ENCODE data around the gene ZCCHC2.

The ZCCHC2 gene

DNA sequence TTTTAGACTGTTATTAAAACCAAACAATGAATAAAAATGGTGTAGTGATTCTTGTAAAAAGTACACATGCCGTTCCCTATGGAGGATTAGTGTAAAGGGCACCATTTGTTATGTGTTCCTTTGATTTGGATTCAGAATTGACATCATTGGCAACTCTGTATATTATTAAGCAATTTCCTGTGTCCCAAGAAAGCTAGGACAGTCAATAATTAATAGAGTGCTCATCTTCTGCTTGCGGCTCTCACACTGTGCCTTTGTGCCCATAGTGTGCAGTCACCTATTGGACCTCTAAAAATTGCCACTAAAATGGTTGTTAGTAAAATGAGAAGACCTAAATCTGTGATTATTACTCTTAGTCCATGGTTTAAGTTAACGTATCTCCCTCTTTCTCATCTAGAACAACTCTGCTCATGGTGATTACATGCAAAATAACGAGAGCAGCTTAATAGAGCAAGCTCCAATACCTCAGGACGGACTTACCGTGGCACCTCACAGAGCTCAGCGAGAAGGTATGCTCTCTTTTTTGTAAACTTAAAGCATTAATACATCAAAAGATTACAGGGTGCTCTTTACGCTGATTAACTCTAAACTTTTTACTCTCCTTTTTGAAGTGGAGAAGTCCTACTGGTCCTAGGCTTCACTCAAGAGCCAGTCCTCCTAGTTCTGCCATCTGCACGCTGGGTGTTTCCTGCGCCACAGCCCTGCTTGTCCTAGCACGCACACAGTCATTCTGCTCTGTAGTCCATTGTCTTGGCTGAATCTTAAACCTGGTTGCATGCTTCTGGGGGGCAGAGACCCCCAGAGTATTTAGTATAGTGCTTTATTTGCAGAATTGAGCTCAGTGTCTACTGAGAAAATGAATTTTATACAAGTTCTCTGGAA lies 16.7 kb downstream of the ZCCHC2 start:
- DNase-seq, result no peak

DNA sequence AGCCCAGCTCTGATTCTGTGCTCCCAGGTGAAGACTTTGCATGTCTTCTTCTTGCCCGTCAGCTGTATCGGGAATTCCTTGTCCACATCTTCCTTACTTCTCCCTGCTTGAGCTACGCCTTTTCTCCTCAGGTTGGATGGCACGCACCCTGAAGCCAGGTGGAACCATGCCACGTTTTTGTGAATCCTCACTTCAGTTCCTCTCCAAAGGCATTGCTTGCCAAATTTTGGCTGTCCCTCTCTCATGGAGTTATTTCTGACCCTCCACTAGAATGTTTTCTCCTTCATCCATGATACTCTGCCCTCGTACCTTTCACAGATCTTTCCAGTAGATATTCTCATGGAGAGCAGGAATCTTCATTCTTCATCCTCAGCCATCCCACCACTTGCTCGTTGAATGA lies 20.2 kb downstream of the ZCCHC2 start:
- no peak for DNase-seq

DNA sequence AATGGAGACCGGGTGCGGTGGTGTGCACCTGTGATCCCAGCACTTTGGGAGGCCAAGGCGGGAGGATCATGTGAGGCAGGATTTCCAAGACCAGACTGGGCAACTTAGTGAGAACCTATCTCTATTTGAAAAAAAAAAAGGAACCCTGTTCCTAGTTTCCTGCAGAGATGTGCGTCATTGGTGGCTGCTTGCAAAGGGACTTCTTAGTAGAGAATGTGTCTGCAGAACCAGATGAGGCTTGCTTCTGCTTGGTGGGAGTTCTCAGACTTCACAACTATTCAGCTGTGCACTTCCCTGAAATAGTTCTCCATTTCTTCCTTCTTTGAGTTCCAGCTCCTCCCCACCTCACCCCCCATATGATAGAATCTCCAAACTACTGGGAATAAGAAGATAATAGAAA lies 22.3 kb downstream of the ZCCHC2 start:
- no peak for DNase-seq

DNA sequence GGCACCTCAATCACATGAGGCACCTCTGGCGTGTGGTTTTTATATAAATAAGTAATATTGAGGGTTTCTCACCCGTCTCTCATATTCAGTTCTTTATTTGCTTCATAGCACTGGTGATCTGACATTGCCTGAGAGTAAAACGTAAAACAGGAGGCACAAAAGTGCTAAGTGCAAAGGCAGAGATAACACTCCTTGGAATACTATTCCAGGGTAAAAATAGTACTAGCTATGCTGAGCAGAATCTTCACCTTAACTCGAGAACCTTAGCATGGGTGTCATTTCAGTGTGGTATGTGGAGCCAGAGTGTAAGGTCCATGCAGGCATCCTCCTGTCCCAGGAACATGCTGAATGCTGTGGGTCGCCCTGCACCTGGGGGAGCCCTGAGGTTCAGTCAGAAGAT lies 26.9 kb downstream of the ZCCHC2 start:
- DNase-seq, result no peak

DNA sequence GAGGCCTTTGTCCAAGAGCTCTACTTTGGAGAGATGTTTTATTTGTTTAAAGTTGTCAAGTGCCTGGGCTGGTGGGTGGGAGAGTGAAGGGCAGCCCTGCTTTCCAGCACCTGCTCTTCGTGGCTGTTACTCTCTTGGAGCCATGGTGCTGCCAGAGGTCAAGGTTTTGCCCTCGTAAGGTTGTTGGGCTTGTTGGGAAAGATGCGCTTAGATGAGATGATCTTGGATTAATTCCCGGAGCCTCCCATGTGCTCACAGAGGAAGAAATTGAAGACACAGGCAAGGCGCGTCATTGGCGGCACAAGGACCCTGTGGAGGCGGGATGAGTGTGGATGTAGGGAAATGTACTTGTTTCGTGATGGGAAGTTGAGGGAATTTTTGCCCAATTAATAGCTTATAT lies 27.9 kb downstream of the ZCCHC2 start:
- DNase-seq, result no peak

DNA sequence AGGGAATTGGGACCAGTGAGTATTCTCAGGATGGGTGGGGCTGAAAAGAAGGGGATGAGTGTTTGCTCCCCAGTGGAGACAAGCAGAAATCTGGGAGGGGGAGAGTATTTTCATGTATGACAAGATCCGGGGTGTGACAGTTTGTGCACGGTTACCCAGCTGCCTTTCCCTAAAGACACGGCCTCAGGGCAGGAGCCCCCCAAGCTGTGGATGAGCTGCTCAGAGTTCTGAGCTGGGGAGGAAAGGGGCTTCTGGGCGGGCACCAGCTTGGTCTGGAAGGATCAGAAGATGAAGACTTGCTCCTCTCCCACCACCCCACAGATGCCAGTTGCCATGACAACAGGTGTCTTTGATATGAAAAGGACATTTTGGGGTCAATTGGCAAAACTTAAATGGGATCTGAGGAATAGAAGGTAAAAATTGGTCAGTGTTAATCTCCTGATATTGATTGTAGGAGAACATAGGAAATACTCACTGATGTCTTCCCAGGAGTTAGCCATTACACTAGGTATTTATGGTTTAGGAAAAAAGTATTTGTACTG lies 29.2 kb downstream of the ZCCHC2 start:
- no peak for DNase-seq

DNA sequence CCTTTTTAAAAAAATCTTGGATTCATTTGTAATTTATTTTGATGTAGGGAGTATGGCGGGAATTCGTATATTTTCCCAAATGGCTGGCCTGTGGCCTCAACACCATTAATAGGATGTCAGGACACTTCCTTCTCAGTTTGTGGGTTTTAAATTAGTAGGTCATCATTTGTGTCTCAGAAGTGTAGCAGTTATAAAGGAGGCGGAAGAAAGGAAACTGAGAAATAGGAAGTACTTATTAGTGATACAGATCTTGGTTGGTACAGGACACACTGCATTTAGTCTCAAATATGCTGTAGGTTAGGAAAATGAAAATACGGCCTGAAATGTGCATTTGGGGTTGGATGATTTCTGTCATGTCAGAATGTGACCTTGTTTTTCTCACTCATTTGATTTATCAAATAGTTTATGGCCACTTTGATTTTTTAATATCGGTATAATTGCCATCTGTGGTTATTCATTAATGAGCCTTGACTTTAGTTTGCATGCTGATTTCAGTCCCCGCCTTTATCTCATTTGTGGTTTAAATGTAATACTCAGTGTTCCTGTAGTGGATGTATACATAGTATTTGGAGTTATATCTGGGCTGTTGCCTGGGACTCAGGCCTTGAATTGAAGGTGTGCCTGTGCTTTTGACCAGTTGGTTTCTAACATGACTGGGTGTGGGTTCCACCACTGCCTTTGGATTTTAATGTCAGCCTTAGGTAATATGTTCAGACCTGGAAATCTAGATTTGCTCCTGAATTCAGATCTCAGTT lies 31.4 kb downstream of the ZCCHC2 start:
- no peak for DNase-seq

DNA sequence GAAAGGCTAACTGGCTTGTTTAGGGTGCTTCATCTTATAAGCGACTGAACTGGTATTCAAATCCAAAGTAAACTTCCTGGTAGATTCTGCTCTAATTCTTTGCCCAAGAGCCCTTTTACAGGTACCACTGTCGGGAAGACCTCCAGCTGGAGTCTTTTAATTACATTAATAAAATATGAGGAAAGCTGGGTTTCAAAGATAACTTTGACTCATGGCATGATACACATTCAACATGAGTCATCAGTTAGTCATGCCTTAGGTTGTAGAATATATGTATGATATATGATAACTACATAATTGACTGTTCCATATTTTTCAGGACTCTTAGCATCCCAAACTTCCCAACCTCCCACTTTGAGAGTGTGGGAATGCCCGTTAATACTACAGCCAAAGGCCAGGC lies 32.3 kb downstream of the ZCCHC2 start:
- DNase-seq, result no peak

DNA sequence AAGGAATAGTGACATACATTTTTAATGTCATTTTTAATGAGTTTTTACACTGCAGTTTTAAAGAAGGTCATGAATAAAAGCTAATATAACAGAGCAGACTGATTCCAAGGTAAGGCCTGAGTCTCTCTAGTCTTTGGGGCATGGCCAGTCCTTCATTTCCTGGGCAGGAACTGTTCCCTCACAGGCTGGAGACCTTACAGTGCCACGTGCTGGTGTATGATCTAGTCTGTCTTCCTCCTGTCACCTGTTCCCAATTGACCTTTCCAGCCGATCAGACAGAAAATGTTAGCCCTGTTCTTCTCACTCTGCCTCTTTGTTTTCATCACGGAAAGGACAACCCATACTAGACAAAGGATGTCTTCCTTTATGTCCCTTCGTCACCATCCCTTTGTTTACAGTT lies 33.6 kb downstream of the ZCCHC2 start:
- DNase-seq, result no peak

DNA sequence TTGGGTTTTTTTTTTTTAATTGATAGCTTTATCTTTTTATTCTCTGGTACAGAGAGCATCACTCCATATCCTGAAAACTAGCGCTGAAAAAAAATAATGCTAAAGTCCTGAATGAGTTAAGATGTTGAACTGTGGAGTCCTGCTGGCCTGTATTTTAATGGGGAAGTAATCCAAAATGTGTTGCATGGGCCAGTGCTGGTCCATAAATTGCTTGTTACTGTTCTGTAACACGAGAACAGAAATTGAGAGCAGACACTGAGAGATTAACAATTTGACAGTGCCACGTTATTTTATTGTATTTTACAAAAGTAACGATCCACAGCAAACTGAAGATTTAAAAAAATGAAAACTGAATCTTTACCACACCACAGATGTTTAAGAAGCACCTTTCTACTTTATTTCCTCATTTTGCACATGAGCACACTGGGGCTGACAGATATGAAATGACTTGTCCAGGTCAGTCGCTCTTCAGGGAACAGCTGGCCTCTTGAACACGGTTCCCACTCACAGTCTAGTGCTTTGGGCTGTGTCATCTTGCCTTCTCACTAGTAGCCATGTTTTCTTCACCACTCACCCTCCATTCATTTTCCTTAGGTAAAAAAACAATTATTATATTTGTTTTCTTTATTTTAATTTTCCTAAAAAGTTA lies 35.3 kb downstream of the ZCCHC2 start:
- no peak for DNase-seq

DNA sequence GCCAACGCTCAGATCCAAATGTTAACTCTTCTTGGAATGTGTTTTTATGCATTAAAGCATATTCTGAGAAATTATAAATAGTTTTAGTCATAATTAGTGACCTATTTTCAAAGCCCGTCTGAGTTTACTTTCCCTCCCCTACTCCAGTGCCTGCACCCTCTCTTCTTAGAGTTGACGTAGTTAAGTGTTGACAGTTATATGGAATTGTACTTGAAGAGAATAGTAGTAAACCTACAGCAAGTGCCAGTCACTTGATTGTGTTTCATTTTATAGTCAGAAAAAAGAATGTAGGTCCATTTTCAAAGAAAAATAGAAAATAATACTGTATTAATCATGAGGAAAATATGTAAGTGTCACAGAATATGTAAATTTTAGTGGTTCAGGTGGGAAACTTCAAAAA lies 41.2 kb downstream of the ZCCHC2 start:
- no peak for DNase-seq

DNA sequence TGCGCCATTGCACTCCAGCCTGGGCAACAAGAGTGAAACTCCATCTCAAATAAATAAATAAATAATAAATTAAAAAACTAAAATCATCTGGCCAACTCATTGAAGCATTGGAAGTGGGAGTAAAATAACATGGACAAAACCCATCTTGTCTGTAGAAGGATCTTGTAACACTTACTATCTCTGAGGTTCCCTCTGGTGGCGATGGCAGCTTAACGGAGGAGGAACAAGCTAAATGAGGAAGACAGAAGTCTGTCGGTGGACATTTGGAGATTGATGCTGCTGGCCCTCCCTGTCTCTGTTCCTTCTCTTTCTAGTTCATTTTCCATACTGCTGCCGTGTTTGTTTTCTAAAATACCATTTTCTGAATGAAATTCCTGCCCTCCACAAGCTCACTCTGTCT lies 43.4 kb downstream of the ZCCHC2 start:
- no peak for DNase-seq

DNA sequence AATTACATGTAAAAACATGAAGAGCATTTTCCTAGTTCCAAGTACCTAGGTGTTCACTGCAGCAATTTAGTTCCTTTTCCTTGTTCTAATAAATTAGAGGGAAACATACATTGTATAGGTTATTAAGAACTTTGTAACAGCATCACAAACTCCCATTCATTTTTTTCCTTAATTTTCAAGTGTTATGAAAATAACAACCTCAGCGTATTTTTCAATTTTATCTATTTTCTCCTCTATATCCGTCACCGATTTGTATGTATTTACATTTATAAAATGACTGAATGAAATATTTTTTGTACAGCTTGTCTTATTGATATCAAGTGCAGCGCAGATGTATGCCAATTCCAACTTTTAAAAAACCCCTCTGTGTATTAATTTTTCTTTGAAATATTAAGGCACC lies 44.0 kb downstream of the ZCCHC2 start:
- no peak for DNase-seq

DNA sequence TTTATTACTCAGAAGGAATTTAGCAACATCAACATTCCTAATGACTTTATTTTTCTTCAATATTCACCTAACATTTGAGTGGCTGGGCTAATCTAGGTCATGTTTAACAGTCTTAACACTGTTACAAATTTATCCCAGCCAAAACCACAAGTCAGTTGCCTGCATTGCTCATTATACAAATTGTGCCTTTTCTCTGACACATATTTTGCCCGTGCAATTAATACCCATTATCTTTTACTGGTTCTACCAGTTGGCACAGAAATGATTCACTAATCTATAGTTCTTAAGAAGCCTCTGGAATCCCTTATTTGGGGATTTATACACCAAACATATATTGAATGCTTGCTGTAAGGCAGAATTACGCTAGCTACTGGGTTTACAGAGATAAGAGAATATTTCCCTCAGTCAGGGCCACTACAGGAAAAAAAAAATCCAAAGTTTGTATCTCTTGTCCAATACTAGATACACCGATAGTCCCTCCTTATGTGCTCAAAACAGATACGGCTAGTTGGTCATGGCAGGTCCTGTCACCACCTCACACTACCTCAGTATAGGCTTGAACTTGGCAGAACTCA lies 46.3 kb downstream of the ZCCHC2 start:
- no peak for DNase-seq

DNA sequence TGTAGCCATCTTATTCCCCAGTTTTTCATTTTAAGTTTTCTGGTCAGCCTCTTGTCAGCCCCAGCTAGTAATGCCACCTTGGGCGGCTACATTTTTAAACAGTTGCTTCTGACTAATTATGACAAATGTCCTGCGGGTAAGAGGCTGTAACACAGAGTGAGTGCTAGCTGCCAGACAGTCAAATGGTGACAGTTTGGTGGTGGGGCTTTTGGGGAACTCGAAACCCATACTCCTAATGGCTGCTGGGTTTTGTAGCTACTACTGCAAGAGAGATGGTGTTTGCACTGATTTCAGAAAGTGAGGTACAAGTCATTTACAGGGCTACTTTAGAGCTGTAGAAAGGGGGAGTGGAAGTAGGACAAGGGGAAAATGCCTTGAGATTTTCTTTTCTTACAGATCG lies 48.2 kb downstream of the ZCCHC2 start:
- DNase-seq, result no peak

DNA sequence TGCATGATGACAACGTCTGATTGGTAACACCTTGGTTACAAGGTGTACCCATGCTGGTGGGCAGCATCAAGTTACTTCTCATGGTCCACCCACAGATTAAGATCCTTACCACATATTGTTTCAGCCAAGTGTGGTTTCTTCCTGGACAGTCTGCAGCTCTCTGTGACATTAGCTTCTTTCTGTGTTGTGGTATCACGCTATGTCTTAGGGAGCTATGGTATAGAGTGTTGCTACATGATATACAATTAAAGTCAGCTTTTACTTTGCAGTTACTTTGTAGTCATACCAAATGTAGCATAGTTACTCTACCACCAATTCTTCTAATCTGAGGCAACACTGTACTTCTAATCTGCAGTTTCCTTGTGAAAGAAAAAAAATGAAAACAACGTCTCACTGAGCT lies 48.8 kb downstream of the ZCCHC2 start:
- no peak for DNase-seq

DNA sequence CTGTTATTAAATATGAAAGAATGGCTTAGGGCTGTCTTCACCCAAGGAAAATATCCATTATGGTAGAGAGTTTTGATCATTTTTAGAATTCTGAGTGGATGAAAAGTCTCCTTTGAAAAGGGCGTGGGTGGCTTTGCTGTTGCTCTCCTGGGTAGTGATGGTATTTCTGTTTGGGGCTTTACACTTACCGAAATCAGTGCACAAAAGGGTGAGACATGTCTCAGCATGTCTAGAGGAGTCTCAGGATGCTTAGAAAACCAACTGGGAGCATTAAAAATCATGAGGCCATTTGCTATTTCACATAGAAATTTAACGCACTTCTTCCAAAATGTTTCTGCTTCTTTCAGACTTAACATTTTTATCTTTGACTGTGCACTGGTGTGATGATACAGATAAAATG lies 49.6 kb downstream of the ZCCHC2 start:
- no peak for DNase-seq

DNA sequence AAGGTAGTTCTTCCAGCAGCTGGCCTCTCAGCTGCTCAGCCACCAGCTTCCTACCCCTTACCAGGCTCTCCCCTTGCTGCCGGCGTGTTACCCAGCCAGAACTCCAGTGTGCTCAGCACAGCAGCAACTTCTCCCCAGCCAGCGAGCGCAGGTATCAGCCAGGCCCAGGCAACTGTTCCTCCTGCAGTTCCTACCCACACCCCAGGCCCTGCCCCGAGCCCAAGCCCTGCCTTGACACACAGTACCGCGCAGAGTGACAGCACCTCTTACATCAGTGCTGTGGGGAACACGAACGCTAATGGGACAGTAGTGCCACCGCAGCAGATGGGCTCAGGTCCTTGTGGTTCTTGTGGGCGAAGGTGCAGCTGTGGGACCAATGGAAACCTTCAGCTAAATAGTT lies 52.0 kb downstream of the ZCCHC2 start:
- DNase-seq, result no peak

DNA sequence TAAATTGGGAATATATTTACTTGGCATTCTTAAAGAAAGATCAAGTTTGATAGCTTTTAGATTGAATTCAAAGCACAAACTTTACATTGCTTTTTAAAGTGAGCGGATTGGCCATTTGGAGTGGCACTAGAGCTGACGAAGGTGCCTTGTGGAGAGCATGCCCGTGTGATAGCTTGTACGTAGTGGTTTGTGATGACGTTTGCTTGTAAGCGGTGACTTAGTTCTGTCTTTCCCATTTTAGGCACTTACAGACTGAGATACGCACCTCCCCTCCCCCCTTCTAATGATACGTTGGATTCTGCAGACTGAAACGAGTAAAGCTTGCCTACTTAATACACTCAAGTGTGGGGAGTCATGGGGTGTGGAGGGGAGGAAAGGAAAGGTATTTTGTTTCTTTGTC lies 53.4 kb downstream of the ZCCHC2 start:
- no peak for DNase-seq

DNA sequence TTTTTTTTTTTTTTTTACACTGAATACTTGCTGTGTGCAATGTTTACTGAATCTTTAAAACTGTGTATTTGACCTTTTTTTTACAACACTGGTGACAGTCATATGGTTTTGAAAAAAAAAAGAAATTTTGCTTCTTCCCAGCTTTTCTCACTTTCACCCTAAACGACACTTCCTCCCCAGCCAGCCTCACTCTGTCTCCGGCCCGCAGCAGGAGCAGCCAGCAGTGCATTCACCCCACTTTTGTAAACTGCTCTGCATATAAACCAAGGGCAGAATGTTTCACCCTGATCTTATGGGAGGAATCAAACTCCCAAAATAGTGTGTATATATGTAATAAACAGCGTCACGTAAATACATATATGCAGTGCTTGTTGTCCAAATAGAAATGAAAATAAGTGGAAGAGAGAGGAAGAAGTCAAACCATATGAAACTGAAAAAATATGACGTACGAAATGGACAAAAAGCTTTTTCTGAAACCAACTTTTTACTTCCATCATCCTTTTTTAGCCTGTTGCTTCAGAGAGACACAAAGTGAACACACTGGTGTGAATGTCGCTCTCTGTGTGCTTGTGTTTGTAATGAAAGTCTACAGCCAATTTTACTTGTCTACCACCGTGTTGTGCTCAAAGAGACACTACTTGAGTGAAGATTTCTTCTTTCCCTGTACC lies 54.2 kb downstream of the ZCCHC2 start:
- DNase-seq, result no peak

DNA sequence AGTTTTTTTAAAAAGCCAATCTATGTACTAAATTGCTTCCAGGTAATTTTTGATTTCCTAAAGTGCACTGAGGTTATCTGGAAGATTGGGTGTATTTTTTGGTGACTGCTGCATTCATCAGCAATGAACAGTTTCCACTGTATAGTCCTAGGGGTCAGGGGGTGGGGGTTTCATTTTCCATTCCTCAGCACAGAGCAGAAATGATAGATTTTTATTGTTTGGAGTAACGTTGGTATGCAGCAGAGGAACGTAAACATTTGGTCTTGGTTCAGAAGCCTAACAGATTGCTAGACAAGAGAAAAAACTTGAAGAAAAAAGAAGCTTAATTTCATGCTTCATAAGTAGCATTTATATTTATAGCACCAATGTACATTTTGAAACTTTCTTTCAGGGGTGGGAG lies 54.9 kb downstream of the ZCCHC2 start:
- no peak for DNase-seq

DNA sequence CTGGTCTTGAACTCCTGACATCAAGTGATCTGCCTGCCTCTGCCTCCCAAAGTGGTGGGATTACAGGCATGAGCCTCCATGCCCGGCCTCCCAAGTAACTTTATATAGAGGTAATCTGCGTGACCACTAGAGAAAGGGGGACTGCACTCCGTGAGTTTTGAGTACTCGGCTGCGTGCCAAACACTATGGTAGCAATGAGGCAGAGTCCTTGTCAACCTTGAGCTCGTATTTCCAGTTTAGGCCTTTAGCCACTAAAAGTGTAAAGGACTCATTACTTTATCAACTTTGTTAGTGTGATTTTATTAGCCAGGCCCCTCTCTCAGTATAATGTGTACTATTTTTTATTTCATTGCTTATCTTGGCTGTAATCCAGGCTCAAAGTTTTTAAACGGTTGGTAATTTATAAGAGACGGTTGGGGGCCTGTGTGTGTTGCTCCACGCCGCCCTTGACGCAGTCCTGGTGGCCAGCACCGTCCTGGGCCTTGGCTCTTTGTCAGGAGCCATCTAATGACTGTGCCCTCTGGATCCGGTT lies 56.2 kb downstream of the ZCCHC2 start:
- no peak for DNase-seq
